Heart left ventricle (tissue), 16 donors: ENCODE measurements around the gene PYROXD2. TPM values are rescaled to one million over a fixed set of nuclear protein-coding genes. Genes with fewer than 3 reads are reported as not detected.

Source experiments
- ATAC-seq, 4 donors: fragments of 200-7000 bp; cut with Tn5 transposase; one replicate each; pipeline ENCODE4 v1.9.1; 2020 to 2022; ENCODE audit warnings: moderate library complexity in 4 of 4, mild to moderate bottlenecking in 3 of 4, moderate number of reproducible peaks in 1 of 4
- DNase-seq, 5 donors: peaks; one replicate each; pipeline ENCODE4 v3.0.0-alpha.2; 2020
- H3K27ac ChIP-seq, 12 donors: fragments of 200-600 bp; sonication (generic) in 4 of 12; one replicate each; pipeline versions ENCODE4 v1.5.0 to v1.8.0; 2016 to 2022; ENCODE audit warnings: mild to moderate bottlenecking in 2 of 12
- H3K27me3 ChIP-seq, 9 donors: fragments of 200-600 bp; sonication (generic) in 2 of 9; one replicate each; pipeline versions ENCODE4 v1.5.1 to v1.8.0; 2016 to 2022; ENCODE audit warnings: mild to moderate bottlenecking in 3 of 9
- H3K36me3 ChIP-seq, 9 donors: fragments of 200-600 bp; sonication (generic) in 2 of 9; one replicate each; pipeline versions ENCODE4 v1.5.0 to v1.8.0; 2018 to 2022; ENCODE audit warnings: mild to moderate bottlenecking in 2 of 9
- H3K4me1 ChIP-seq, 12 donors: fragments of 200-600 bp; sonication (generic) in 4 of 12; one replicate each; pipeline versions ENCODE4 v1.5.0 to v1.8.0; 2016 to 2022; ENCODE audit warnings: mild to moderate bottlenecking in 3 of 12
- H3K4me3 ChIP-seq, 12 donors: fragments of 200-600 bp; sonication (generic) in 4 of 12; one replicate each; pipeline versions ENCODE4 v1.5.0 to v1.8.0; 2017 to 2022; ENCODE audit warnings: mild to moderate bottlenecking in 9 of 12, moderate library complexity in 4 of 12
- H3K9me3 ChIP-seq, 12 donors: fragments of 200-600 bp; sonication (generic) in 4 of 12; one replicate each; pipeline versions ENCODE4 v1.5.0 to v1.8.0; 2016 to 2022; ENCODE audit warnings: mild to moderate bottlenecking in 1 of 12
- CTCF ChIP-seq, 12 donors: fragments of 200-600 bp; sonication (generic) in 4 of 12; IDR thresholded peaks; one replicate each; pipeline versions ENCODE4 v1.5.0 to v1.8.0; 2018 to 2022; ENCODE audit warnings: antibody characterized with exemption in 12 of 12, mild to moderate bottlenecking in 5 of 12
- POLR2A ChIP-seq, 2 donors: fragments of 450-650 bp; IDR thresholded peaks; one replicate each; pipeline ENCODE4 v1.6.1; 2017; ENCODE audit warnings: antibody characterized with exemption in 2 of 2, mild to moderate bottlenecking in 2 of 2, moderate library complexity in 2 of 2
- WGBS, 4 donors: extraction: QIAGEN DNeasy Blood & Tissue Kit in 2 of 4; methylation state at CpG; one replicate each; pipeline versions ENCODE4 v1.1.5 to v1.1.7; 2013 to 2018; 5-methylcytosine and 5-hydroxymethylcytosine counted together
- intact Hi-C, 10 donors: fragments of 100-400 bp; cut with DNase I; formaldehyde crosslinking; loops; one replicate each; pipeline versions ENCODE4 v1.11.1 to v1.14.2; 2022
- polyA plus RNA-seq, 2 donors: library from polyadenylated mRNA; stranded (reverse); fragments of 200-250 nt; gene quantifications; one replicate each; pipeline ENCODE4 v1.2.3, GENCODE V29; 2013
- total RNA-seq, 9 donors: library from RNA; depleted of rRNA in 2 of 9; stranded (reverse); fragments of >200 nt in 2 of 9; fragmentation: NEBNext Ultra II Directional in 3 of 9; extraction: Animal tissue kit (Norgen Biotek cat#: 25700) in 3 of 9; gene quantifications; one replicate each; pipeline versions ENCODE4 v1.1.0 to v1.2.4, GENCODE V29; 2016 to 2023
- donor health status: ischemic (EF 13 %, LVEDD 7.1; RV severe dilation, severe dysfunction).
- donor health status: healthy with polysubstance abuse.
- donor health status: DM: no; HTN: yes; CAD: no.
- donor health status: DM: no; HTN: no; CAD: no.
- donor health status: ischemic (EF 25% LVEDD 6.9; RV normal size, moderate dysfunction).
- donor health status: ischemic (EF 25% LVEDD 5.7; RV mildly dilated, moderate dysfunction).
- donor health status: healthy.
- donor health status: DM: yes; HTN: yes; CAD: no.
- donor health status: ischemic (EF 35%, LVEDD 5.7; RV mildly dilated, moderate dysfunction).
- donor health status: nonischemic (EF 11% LVEDD 7.7; RV severe dilation, severe dysfunction).
- donor health status: DM: yes; HTN: yes; CAD: no.
- donor health status: PGD.
- donor health status: ischemic (EF 29% LVEDD 5.4; RV normal size, mild dysfunction).
- donor health status: nonischemic (EF 23%, LVEDD 6.1; RV moderate dilation, normal function).

PYROXD2 gene
- total and polyA plus RNA-seq, 11 donors = 4.1 to 22.0 (median 11.1) TPM

GRCh38 chr10:98411166-98411565 is 3.8 kb downstream of the PYROXD2 start:
- no peak overlapping the region for H3K27ac ChIP-seq

GRCh38 chr10:98410759-98411158 is 4.2 kb downstream of the PYROXD2 start:
- Histone ChIP-seq H3K4me1 (peaks cover 0 to 48% (median 21%) of the 10 kb centered on the region in 12 donors), H3K36me3 (peaks cover 0 to 2% (median 0%) of the 10 kb centered on the region in 9 donors), H3K9me3 (no peaks in the 10 kb centered on the region), H3K27me3 (no peaks in the 10 kb centered on the region), H3K27ac (no peak overlapping the region), H3K4me3 (no peak overlapping the region)
- 83 to 84% (median 83%) methylated on average over 10 of the region's 10 CpGs for whole genome bisulfite sequencing, 4 donors
- DNase-seq (no peak), ATAC-seq (no peak)
- intact Hi-C loops = loop anchor here in 1 of 10 donors (10.0 kb wide), 1 partner anchor 266 kb away; no protein-coding TSS in a partner anchor
- no peak for TF ChIP-seq POLR2A (IDR thresholded peaks at IDR 0.05)
- TF ChIP-seq CTCF (IDR thresholded peaks at IDR 0.05) = no peak

More at GRCh38 chr10:98411166-98411565, 3.8 kb downstream of the PYROXD2 start:
- Histone ChIP-seq H3K4me3 (no peak overlapping the region), H3K36me3 (peaks cover 0 to under 1% (median 0%) of the 10 kb centered on the region in 9 donors), H3K27me3 (no peaks in the 10 kb centered on the region), H3K9me3 (no peaks in the 10 kb centered on the region), H3K4me1 (peaks cover 0 to 50% (median 24%) of the 10 kb centered on the region in 12 donors)
- DNase-seq = no peak
- 82 to 85% (median 84%) methylated on average over 11 of the region's 11 CpGs for WGBS, 4 donors
- ATAC-seq = no peak
- TF ChIP-seq POLR2A (IDR thresholded peaks at IDR 0.05) = no peak
- no peak for TF ChIP-seq CTCF (IDR thresholded peaks at IDR 0.05)
- intact Hi-C loops = loop anchor here in 1 of 10 donors (10.0 kb wide), 1 partner anchor 266 kb away; no protein-coding TSS in a partner anchor

DNA sequence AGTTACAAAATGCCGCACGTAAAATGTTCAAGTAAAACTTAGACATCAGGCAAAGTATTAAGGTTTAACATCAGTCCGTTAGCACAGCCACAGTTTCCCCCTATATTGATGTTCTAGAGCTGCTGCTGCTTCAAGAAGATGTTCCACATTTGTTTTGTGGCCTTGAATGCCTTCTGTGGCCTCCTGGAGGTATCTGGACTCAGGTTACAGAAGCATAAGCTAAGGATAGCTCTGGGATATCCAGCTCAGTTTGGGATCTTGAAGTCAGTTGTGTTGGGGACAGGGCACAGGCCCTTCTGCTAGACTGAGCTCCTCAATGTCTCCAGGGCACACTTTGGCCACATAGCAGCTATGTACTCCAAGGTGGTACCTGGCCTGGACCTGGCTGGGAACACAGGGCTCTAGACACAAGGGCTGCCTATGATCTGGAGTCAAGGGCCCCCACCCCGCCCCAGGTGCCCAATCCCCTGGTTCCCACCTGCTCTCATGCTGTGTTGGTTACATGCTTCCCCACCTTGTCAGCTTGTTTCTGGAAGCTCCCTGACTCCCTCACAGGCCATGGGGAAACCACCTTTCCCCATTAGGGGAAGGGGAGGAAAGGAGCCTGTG is 4.7 kb downstream of the PYROXD2 start:
- Histone ChIP-seq H3K4me1 (peaks cover 0 to 43% (median 16%) of the 10 kb centered on the region in 12 donors), H3K9me3 (no peaks in the 10 kb centered on the region), H3K27ac (no peak overlapping the region), H3K4me3 (no peak overlapping the region), H3K36me3 (peaks cover 0 to 6% (median 0%) of the 10 kb centered on the region in 9 donors), H3K27me3 (no peaks in the 10 kb centered on the region)
- no peak for ATAC-seq
- WGBS, 4 donors = 76 to 98% (median 86%) methylated on average over 3 to 4 of the region's 4 CpGs
- TF ChIP-seq CTCF (IDR thresholded peaks at IDR 0.05) = no peak
- TF ChIP-seq POLR2A (IDR thresholded peaks at IDR 0.05) = no peak
- intact Hi-C loops = loop anchor here in 1 of 10 donors (10.0 kb wide), 1 partner anchor 265 kb away; no protein-coding TSS in a partner anchor
- no peak for DNase-seq

DNA sequence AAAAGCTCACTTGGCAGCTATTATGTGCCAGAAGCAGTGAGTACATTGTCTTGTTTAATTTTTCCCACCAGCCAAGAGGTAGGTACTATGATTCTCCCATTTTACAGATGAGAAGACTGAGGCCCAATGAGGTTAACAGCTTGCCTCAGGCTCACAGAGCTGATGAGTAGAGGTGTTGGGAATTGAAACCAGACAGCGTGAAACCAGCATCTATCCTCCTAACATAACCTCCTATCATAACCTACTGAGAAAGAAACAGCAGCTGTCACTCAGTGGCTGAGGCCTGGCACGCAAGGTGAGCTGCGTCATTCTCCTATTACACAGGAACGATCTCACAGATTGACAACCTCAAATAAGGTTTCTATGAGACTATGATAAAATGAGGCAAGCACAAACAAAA is 6.2 kb downstream of the PYROXD2 start:
- DNase-seq (no peak), ATAC-seq (no peak)
- peaks cover 0 to 6% (median 0%) of the 10 kb centered on the region in 9 donors for H3K36me3 ChIP-seq
- no peak overlapping the region for H3K27ac ChIP-seq
- TF ChIP-seq CTCF (IDR thresholded peaks at IDR 0.05) (no peak), POLR2A (IDR thresholded peaks at IDR 0.05) (no peak)
- 87 to 95% (median 89%) methylated on average over 4 of the region's 4 CpGs for WGBS, 4 donors
- no peak overlapping the region for H3K4me3 ChIP-seq
- H3K9me3 ChIP-seq = no peaks in the 10 kb centered on the region
- peaks cover 0 to 31% (median 6%) of the 10 kb centered on the region in 12 donors for H3K4me1 ChIP-seq
- H3K27me3 ChIP-seq = no peaks in the 10 kb centered on the region
- intact Hi-C loops = no loop called here
